Measurements from ENCODE around the gene ATP1B1. TPM values are rescaled to one million over a fixed set of nuclear protein-coding genes. Genes with fewer than 3 reads are reported as not detected.

ATP1B1 gene
- total RNA-seq, 1 experiment from 2014 or later: 48.6 TPM

- ChIA-PET POLR2A (no interaction called here), CTCF (no interaction called here), RAD21 (ENCODE audit: low non-redundant PET in 1 of 2, low total read pairs in 2 of 2, uncharacterized antibody in 2 of 2, unreplicated experiment in 2 of 2) (no interaction called here)
- DNase-seq (ENCODE audit: low read depth, low spot score) (no peak), ATAC-seq (no peak)
- Histone ChIP-seq H3K9me3 (ENCODE audit: control insufficient read depth in 1 of 2, insufficient read depth in 1 of 2, low read depth in 1 of 2, low read length in 2 of 2) (no peaks in the 10 kb centered on the region), H3K79me2 (ENCODE audit: insufficient read depth, low read length) (no peaks in the 10 kb centered on the region), H3K27me3 (ENCODE audit: insufficient read depth, low read length) (no peaks in the 10 kb centered on the region), H3K4me1 (ENCODE audit: control insufficient read depth in 1 of 2, insufficient read depth in 2 of 2, low read length in 2 of 2) (no peaks in the 10 kb centered on the region), H2AFZ (ENCODE audit: low read depth, low read length, poor library complexity, severe bottlenecking) (no peak overlapping the region), H3K27ac (ENCODE audit: low read depth, low read length) (no peak overlapping the region), H3K9ac (ENCODE audit: low read length) (no peak overlapping the region), H3K4me2 (ENCODE audit: low read length) (no peak overlapping the region), H3K36me3 (ENCODE audit: control insufficient read depth in 1 of 2, insufficient read depth in 2 of 2, low read length in 2 of 2) (no peaks in the 10 kb centered on the region), H3K4me3 (replicated peaks in 1 of 2; ENCODE audit: low read depth in 1 of 2, low read length in 2 of 2) (no peak overlapping the region), H3K9me2 (ENCODE audit: insufficient read depth) (no peaks in the 10 kb centered on the region), H4K20me1 (ENCODE audit: insufficient read depth) (no peaks in the 10 kb centered on the region)
- TF ChIP-seq ATF3 (IDR thresholded peaks at IDR 0.05): no peak
- no peak for TF ChIP-seq CBX3 (IDR thresholded peaks at IDR 0.05; ENCODE audit: low read depth)
- TF ChIP-seq MAX (IDR thresholded peaks at IDR 0.05): no peak
- no peak for TF ChIP-seq CTCF (IDR thresholded peaks at IDR 0.05 in 2 of 3, conservative IDR thresholded peaks at IDR 0.05 in 1 of 3; ENCODE audit: borderline replicate concordance in 1 of 3, insufficient read depth in 1 of 3, low read depth in 2 of 3, low read length in 2 of 3)
- no peak for TF ChIP-seq RAD21 (IDR thresholded peaks at IDR 0.05; ENCODE audit: low read depth)
- TF ChIP-seq SP1 (IDR thresholded peaks at IDR 0.05; ENCODE audit: low read depth): no peak
- no peak for TF ChIP-seq ELF1 (IDR thresholded peaks at IDR 0.05; ENCODE audit: borderline replicate concordance, low read depth)
- TF ChIP-seq JUND (IDR thresholded peaks at IDR 0.05): no peak
- no peak for TF ChIP-seq YY1 (IDR thresholded peaks at IDR 0.05; ENCODE audit: extremely low read depth, insufficient replicate concordance, low read depth, low read length)
- TF ChIP-seq FOSL1 (IDR thresholded peaks at IDR 0.05; ENCODE audit: low read depth): no peak
- no peak for TF ChIP-seq TCF7L2 (IDR thresholded peaks at IDR 0.05; ENCODE audit: borderline replicate concordance, extremely low read depth, insufficient read depth, insufficient read length)
- no peak for TF ChIP-seq SIN3A (IDR thresholded peaks at IDR 0.05; ENCODE audit: low read depth)
- intact Hi-C loops (cut with micrococcal nuclease): no loop called here
- no TSS peak for BruUV-seq (replicated peaks)
Measured at GRCh38 chr1:169090308-169090899, 16.1 kb upstream of the ATP1B1 start.
